Astrocyte of the hippocampus (primary cell): ENCODE measurements around the gene ZFP69B.
"Not testable (repeated sequence)": the region's sequence is repeated elsewhere in the genome, so short reads cannot be mapped to it uniquely, and the experiment has no call there.

Experiments used
- DNase-seq: peaks from one replicate; pipeline ENCODE4 v3.0.0; 2011; ENCODE audit warnings: low read depth, low spot score

ZFP69B gene

DNA sequence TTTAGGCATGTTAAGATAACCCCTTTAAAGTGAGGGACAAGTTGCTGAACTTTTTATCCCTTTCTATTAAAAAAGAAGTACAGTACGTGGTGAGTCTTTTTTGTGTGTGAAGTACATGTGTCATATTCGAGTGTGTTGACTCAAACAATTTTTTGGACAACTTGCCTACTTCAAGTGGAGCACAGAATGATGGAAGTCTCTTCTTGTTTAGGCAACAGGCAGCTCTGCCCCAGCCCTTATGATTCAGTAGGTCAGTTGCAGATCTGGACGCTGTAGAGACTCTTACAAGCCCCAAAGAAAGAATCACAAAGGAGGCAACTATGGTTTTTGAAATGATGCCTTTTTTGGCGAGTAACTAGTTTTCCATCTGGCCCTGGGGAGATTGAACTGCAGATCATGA lies 14.4 kb upstream of the ZFP69B start:
- peak; percentile 4 for DNase-seq

DNA sequence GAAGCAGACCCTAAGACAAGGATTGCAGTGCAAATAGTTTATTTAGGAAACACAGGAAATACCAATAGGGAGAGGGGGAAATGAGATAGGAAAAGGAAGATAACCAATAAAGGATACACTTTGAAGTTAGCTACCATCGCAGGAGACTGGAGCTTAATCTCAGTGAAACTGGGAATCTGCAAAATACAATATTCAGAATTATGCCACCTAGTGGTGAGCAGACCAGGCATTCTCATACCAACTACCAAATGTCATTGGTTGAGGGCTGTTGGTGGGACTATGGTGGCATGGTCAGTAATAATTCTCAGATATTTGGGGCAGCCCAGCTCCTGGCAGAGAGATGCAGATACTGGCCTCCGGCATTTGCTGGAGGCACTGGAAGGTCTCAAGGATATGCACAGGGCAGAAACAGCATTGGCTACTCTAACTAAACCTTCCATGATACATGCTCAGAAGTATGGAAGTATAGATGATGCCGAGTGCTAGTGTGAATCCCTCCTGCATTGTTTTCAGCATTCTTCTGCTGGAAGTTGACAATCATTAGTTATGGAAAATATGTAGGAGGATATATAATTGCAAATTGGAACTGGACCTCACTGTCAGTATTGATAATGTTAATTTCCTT lies 11.8 kb upstream of the ZFP69B start:
- DNase-seq = peak; percentile 27

DNA sequence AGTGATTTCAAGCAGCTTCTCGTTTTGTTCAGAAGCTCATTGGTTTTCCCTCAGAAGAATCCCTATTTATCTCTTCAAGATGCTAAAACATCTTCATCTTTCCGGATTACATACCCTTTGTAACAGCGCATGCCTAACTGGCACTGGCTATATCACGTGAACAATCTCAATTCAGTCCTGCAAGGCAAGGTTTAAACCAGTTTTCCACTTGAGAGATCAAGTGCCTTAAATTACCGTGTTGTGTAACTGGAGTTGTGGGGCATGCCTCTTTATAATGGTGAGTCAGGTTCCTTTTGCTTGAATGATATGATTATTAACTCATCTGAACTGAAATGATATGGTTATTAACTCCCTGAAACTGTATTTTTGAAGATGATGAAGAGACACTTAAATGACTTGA lies 11.0 kb upstream of the ZFP69B start:
- no peak for DNase-seq

DNA sequence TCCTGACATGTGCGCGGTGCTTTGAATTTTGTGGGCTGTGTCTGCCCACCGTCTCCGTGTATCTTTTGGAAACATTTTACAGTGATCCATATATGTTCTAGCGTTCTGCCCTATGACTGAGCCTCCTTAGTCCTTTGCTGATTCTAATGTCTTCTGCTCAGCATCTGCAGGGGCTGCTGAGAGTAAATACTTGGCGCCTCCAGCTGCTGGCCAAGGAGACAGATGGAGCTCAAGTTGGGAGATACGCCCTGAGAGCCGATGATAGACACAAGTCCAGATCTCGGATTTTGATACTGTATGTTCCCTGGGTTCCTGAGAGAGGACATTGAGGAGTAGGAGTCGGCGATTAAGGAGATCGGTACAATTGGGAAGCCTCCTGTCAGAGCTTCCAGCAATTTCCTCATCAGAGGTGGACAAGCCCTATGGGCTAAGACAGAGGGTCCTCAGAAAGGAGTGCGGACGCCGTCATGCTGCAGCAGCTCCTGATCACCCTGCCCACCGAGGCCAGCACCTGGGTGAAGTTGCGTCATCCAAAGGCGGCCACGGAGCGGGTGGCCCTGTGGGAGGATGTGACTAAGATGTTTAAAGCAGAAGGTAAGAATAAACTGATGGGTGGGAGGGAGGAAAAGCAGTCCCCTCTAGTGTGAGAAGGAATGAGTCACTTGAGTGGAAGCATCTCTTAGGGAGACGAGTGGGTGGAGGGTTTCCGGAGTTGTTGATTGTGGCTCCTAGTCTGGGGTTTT lies 390 bp downstream of the ZFP69B start:
- DNase-seq = peak; percentile 70

- no peak for DNase-seq
These were observed 936 bp downstream of the ZFP69B start for GRCh38 chr1:40451238-40451585.

GRCh38 chr1:40454873-40455272 lies 4.6 kb downstream of the ZFP69B start:
- no peak for DNase-seq

GRCh38 chr1:40462956-40463590 lies 12.8 kb downstream of the ZFP69B start:
- DNase-seq = peak; percentile 5

- DNase-seq = no peak
These were observed 19.1 kb downstream of the ZFP69B start for GRCh38 chr1:40469327-40469726.

- DNase-seq = no peak
These were observed 25.0 kb downstream of the ZFP69B start for GRCh38 chr1:40475268-40475667.

DNA sequence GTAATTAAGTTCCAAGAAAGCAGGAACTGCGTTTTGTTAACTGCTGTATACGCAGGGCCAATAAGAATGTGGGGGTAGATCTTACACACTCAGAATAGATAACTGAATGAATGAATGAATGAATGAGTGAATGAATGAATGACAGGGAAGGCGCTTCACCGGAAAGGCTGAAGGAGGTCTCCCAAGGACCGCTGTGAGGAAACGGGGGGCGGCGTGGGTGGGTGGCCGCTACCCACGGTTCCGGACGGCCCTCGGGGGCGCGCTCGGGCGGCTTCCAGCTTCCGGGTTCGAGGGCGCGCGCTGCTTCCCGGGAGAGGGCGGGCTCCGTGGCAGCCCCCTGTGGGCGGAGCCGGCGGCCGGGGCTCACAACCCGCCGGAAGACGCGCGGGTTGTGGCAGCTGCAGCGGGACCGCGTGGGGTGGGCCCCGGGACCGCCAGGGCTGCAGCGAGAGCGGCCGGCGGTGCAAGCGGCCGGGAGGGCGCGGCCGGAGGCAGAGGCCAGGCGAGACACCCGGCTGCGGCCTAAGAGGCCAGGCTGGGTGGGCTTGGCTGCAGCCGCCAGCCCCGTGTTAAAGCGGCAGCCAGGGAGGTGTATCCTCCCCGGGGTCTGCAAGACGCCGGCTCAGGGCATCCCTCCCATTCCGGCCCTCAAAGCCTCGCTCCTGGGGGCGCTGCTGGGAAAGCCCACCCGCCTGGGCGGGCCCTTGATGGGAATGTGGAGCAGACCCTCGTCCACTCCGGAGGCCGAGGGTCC lies 26.8 kb downstream of the ZFP69B start, which contains the start of gene ZFP69:
Gene ZFP69 (plus strand): TSS at position 367 of the 754 bp plus-strand sequence. CDS start 2,072 bp downstream, outside the sequence.
- DNase-seq = peak; percentile 89

- DNase-seq = no peak
These were observed 27.4 kb downstream of the ZFP69B start for GRCh38 chr1:40477678-40478053.

DNA sequence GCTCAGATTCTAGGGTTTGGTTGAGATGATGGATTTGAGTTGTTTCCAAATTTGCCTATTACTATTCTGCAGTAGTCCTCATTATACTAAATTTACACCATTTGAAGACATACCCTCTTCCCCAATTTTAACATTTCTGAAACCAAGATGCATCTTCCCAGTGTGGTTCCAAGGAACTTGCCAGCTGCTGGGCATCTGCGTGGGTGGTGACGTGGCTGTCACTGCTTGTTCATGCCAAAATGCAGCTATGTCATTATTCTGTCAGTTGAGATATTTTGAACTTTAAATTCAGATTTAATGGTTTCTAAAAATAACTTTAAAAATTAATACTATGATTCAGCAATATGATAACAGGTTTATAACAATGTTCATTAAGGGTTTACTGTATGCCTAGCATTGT lies 28.0 kb downstream of the ZFP69B start:
- no peak for DNase-seq

DNA sequence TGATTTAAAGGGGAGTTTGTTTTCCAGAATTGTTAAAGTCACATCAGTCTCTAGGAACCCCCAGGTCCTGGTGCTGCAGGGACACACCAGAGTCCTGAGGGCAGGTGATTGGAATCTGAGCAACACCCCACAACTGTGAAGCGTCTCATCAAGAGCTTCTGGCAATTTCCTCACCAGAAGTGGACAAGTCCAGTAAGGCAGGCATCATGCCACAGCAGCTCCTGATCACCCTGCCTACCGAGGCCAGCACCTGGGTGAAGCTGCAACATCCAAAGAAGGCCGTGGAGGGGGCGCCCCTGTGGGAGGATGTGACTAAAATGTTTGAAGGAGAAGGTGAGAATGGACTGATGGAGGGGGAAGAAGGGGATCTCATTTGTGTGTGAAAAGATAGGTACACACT lies 28.9 kb downstream of the ZFP69B start:
- DNase-seq = no peak

DNA sequence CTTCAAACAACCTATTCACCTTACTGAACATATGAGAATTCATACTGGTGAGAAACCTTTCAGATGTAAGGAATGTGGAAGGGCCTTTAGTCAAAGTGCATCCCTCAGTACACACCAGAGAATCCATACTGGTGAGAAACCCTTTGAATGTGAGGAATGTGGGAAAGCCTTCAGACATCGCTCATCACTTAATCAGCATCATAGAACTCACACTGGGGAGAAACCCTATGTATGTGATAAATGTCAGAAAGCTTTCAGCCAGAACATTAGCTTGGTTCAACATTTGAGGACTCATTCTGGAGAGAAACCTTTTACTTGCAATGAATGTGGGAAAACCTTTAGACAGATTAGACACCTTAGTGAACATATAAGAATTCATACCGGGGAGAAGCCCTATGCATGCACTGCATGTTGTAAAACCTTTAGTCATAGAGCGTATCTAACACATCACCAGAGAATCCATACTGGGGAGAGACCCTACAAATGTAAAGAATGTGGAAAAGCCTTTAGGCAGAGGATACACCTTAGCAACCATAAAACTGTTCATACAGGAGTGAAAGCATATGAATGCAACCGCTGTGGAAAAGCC lies 45.1 kb downstream of the ZFP69B start:
- DNase-seq = no peak

DNA sequence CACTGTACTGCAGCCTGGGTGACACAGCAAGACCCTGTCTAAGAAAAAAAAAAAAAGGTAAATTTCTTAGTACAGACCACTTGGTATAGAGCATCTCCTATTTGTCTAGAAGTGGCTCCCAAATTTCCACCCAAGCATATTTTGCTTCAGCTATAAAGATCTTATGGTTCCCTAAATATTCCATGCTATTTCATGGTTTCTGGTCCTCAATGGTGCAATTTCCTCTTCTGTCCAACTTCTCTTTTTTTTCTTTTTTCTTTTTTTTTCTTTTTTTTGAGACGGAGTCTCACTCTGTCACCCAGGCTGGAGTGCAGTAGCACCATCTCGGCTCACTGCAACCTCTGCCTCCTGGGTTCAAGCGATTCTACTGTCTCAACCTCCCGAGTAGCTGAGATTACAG lies 52.4 kb downstream of the ZFP69B start:
- DNase-seq = not testable (repeated sequence)

GRCh38 chr1:40507973-40508372 lies 57.7 kb downstream of the ZFP69B start:
- no peak for DNase-seq

DNA sequence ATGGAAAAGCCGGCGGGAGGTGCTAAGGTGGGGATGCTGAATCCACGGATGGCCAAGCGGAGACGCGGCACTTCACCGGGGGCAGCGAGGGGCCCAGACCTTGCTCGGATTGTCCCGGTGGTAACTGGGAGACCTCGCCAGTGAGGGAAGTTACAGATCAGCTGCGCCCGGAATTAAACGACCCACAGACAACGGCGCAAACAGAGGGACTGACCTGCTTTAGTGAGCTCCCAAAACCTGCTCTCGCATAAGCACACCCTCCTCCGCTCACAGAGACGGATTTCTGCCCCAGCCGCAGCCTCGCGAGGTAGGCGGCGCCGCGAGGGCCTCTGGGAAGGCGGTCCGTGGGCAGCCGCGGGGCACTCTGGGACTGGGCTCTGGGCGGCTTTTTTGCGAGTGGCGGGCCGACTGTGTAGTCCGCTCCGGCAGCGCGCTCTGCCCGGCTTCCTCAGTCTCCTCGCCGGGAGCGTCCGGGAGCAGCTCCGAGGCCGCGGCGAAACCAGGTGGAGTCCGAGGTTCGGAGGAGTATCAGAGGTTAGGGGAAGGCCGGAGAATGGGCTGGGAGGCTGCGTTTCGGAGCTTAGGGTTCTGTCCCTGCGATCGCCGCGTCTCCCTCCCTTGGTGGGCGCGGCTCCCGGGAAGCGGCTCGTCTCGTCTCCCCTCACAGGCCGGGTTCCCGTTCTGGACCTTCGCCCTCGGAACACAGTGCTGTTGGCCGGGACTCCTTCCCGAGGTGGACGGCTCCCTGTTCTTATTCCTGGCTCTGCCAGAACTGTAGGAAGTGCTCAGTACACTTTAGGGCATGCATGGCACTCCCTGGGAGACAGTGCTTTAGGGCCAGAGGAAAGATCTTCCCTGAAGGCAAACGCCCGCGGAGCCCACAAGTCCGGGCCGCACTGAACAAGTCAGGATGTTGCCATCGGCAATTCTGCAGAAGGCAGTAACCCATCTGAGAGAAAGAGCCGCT lies 58.4 kb downstream of the ZFP69B start, which contains the start of gene EXO5:
Gene EXO5 (plus strand): TSS at position 393 of the 967 bp plus-strand sequence. CDS start 5,778 bp downstream, outside the sequence.
- DNase-seq = peak; percentile 92
